ENCODE data around the gene ERFL.

The ERFL gene

GRCh38 chr19:41925208-41926003 lies 2.8 kb downstream of the ERFL start:
- H3K36me3 Mint-ChIP-seq (ENCODE audit: low read depth): no peaks in the 10 kb centered on the region
- no peak overlapping the region for H3K27ac Mint-ChIP-seq
- no peak overlapping the region for H3K4me3 Mint-ChIP-seq
- H3K4me1 Mint-ChIP-seq (ENCODE audit: low read depth): peaks cover 37% of the 10 kb centered on the region
- H3K9me3 Mint-ChIP-seq: no peaks in the 10 kb centered on the region
- H3K27me3 Mint-ChIP-seq: peaks cover 14% of the 10 kb centered on the region

GRCh38 chr19:41924151-41925145 lies 3.8 kb downstream of the ERFL start:
- Mint-ChIP-seq H3K27ac (no peak overlapping the region), H3K9me3 (no peaks in the 10 kb centered on the region), H3K4me3 (no peak overlapping the region), H3K36me3 (ENCODE audit: low read depth) (no peaks in the 10 kb centered on the region), H3K27me3 (peaks cover 14% of the 10 kb centered on the region), H3K4me1 (ENCODE audit: low read depth) (peaks cover 30% of the 10 kb centered on the region)

- peaks cover 22% of the 10 kb centered on the region for H3K4me1 Mint-ChIP-seq (ENCODE audit: low read depth)
- H3K27me3 Mint-ChIP-seq: peaks cover 10% of the 10 kb centered on the region
- no peaks in the 10 kb centered on the region for H3K9me3 Mint-ChIP-seq
- no peak overlapping the region for H3K4me3 Mint-ChIP-seq
- H3K36me3 Mint-ChIP-seq (ENCODE audit: low read depth): no peaks in the 10 kb centered on the region
- H3K27ac Mint-ChIP-seq: peak overlapping the region; percentile 43
Measured at GRCh38 chr19:41923045-41923788, 5.0 kb downstream of the ERFL start.

GRCh38 chr19:41922585-41922984 lies 5.7 kb downstream of the ERFL start:
- Mint-ChIP-seq H3K36me3 (ENCODE audit: low read depth) (no peaks in the 10 kb centered on the region), H3K27me3 (peaks cover 10% of the 10 kb centered on the region), H3K4me1 (ENCODE audit: low read depth) (peaks cover 22% of the 10 kb centered on the region), H3K9me3 (no peaks in the 10 kb centered on the region), H3K4me3 (no peak overlapping the region), H3K27ac (no peak overlapping the region)

- Mint-ChIP-seq H3K36me3 (ENCODE audit: low read depth) (no peaks in the 10 kb centered on the region), H3K9me3 (no peaks in the 10 kb centered on the region), H3K4me3 (no peak overlapping the region), H3K27me3 (peaks cover 10% of the 10 kb centered on the region), H3K4me1 (ENCODE audit: low read depth) (peaks cover 22% of the 10 kb centered on the region), H3K27ac (no peak overlapping the region)
Measured at GRCh38 chr19:41921577-41922576, 6.4 kb downstream of the ERFL start.

- H3K36me3 Mint-ChIP-seq (ENCODE audit: low read depth): no peaks in the 10 kb centered on the region
- no peak overlapping the region for H3K27ac Mint-ChIP-seq
- H3K27me3 Mint-ChIP-seq: peaks cover 10% of the 10 kb centered on the region
Measured at GRCh38 chr19:41920882-41921576, 7.2 kb downstream of the ERFL start.

GRCh38 chr19:41919948-41920712 lies 8.1 kb downstream of the ERFL start:
- Mint-ChIP-seq H3K4me3 (no peak overlapping the region), H3K27ac (no peak overlapping the region), H3K9me3 (no peaks in the 10 kb centered on the region), H3K27me3 (peaks cover 10% of the 10 kb centered on the region), H3K4me1 (ENCODE audit: low read depth) (peaks cover 22% of the 10 kb centered on the region), H3K36me3 (ENCODE audit: low read depth) (no peaks in the 10 kb centered on the region)

More at GRCh38 chr19:41920882-41921576, 7.2 kb downstream of the ERFL start:
- Mint-ChIP-seq H3K9me3 (no peaks in the 10 kb centered on the region), H3K4me1 (ENCODE audit: low read depth) (peaks cover 22% of the 10 kb centered on the region), H3K4me3 (no peak overlapping the region)

- Mint-ChIP-seq H3K27me3 (peaks cover 16% of the 10 kb centered on the region), H3K27ac (no peak overlapping the region), H3K9me3 (no peaks in the 10 kb centered on the region), H3K36me3 (ENCODE audit: low read depth) (no peaks in the 10 kb centered on the region), H3K4me1 (ENCODE audit: low read depth) (peaks cover 23% of the 10 kb centered on the region), H3K4me3 (no peak overlapping the region)
Measured at GRCh38 chr19:41918653-41919244, 9.5 kb downstream of the ERFL start.

- peaks cover 18% of the 10 kb centered on the region for H3K4me1 Mint-ChIP-seq (ENCODE audit: low read depth)
- H3K27ac Mint-ChIP-seq: no peak overlapping the region
- H3K4me3 Mint-ChIP-seq: no peak overlapping the region
- H3K36me3 Mint-ChIP-seq (ENCODE audit: low read depth): no peaks in the 10 kb centered on the region
- H3K9me3 Mint-ChIP-seq: no peaks in the 10 kb centered on the region
- H3K27me3 Mint-ChIP-seq: peaks cover 16% of the 10 kb centered on the region
Measured at GRCh38 chr19:41918095-41918494, 10.2 kb downstream of the ERFL start.

GRCh38 chr19:41917676-41918075 lies 10.6 kb downstream of the ERFL start:
- Mint-ChIP-seq H3K9me3 (no peaks in the 10 kb centered on the region), H3K36me3 (ENCODE audit: low read depth) (no peaks in the 10 kb centered on the region), H3K27me3 (peaks cover 16% of the 10 kb centered on the region), H3K4me1 (ENCODE audit: low read depth) (peaks cover 16% of the 10 kb centered on the region), H3K27ac (no peak overlapping the region), H3K4me3 (no peak overlapping the region)

GRCh38 chr19:41915776-41916414 lies 12.4 kb downstream of the ERFL start:
- H3K27me3 Mint-ChIP-seq: peaks cover 16% of the 10 kb centered on the region
- H3K4me1 Mint-ChIP-seq (ENCODE audit: low read depth): peaks cover 18% of the 10 kb centered on the region
- no peaks in the 10 kb centered on the region for H3K36me3 Mint-ChIP-seq (ENCODE audit: low read depth)
- no peak overlapping the region for H3K4me3 Mint-ChIP-seq
- H3K27ac Mint-ChIP-seq: no peak overlapping the region
- no peaks in the 10 kb centered on the region for H3K9me3 Mint-ChIP-seq
